ENCODE results near the gene PHACTR4.
"Not testable (repeated sequence)": the region's sequence is repeated elsewhere in the genome, so short reads cannot be mapped to it uniquely, and the experiment has no call there.

PHACTR4 gene

GRCh38 chr1:28512058-28512611 lies 142.6 kb downstream of the PHACTR4 start:
- H3K36me3 ChIP-seq (ENCODE audit: control insufficient read depth, insufficient read depth, low read length), result peaks cover 61% of the 10 kb centered on the region
- H3K9ac ChIP-seq (ENCODE audit: low read length), result no peak overlapping the region
- H3K4me3 ChIP-seq (ENCODE audit: low read depth, low read length), result no peak overlapping the region
- H3K4me1 ChIP-seq (ENCODE audit: control insufficient read depth, insufficient read depth, low read length), result peaks cover 19% of the 10 kb centered on the region
- H3K27ac ChIP-seq (ENCODE audit: low read depth, low read length), result no peak overlapping the region
- H3K9me3 ChIP-seq (ENCODE audit: control insufficient read depth, insufficient read depth, low read depth, low read length), result no peaks in the 10 kb centered on the region
- no peaks in the 10 kb centered on the region for H3K27me3 ChIP-seq (ENCODE audit: control insufficient read depth, insufficient read depth, low read length)

- not testable (repeated sequence) for H3K27me3 ChIP-seq (ENCODE audit: control insufficient read depth, insufficient read depth, low read length); H3K9me3 ChIP-seq (ENCODE audit: control insufficient read depth, insufficient read depth, low read depth, low read length); H3K4me3 ChIP-seq (ENCODE audit: low read depth, low read length); H3K27ac ChIP-seq (ENCODE audit: low read depth, low read length); H3K9ac ChIP-seq (ENCODE audit: low read length)
- Histone ChIP-seq H3K36me3 (ENCODE audit: control insufficient read depth, insufficient read depth, low read length) (peaks cover 38% of the 10 kb centered on the region), H3K4me1 (ENCODE audit: control insufficient read depth, insufficient read depth, low read length) (peaks cover 15% of the 10 kb centered on the region)
These were observed 144.9 kb downstream of the PHACTR4 start for GRCh38 chr1:28514445-28514933.

- H3K36me3 ChIP-seq (ENCODE audit: control insufficient read depth, insufficient read depth, low read length), result peaks cover 29% of the 10 kb centered on the region
- H3K9me3 ChIP-seq (ENCODE audit: control insufficient read depth, insufficient read depth, low read depth, low read length), result no peaks in the 10 kb centered on the region
- H3K4me1 ChIP-seq (ENCODE audit: control insufficient read depth, insufficient read depth, low read length), result peaks cover 22% of the 10 kb centered on the region
- H3K27ac ChIP-seq (ENCODE audit: low read depth, low read length), result no peak overlapping the region
- no peak overlapping the region for H3K9ac ChIP-seq (ENCODE audit: low read length)
- no peaks in the 10 kb centered on the region for H3K27me3 ChIP-seq (ENCODE audit: control insufficient read depth, insufficient read depth, low read length)
- no peak overlapping the region for H3K4me3 ChIP-seq (ENCODE audit: low read depth, low read length)
These were observed 147.0 kb downstream of the PHACTR4 start for GRCh38 chr1:28516518-28516956.

GRCh38 chr1:28517649-28517999 lies 148.1 kb downstream of the PHACTR4 start:
- Histone ChIP-seq H3K9me3 (ENCODE audit: control insufficient read depth, insufficient read depth, low read depth, low read length) (no peaks in the 10 kb centered on the region), H3K27me3 (ENCODE audit: control insufficient read depth, insufficient read depth, low read length) (no peaks in the 10 kb centered on the region), H3K4me3 (ENCODE audit: low read depth, low read length) (peak overlapping the region; percentile 75), H3K36me3 (ENCODE audit: control insufficient read depth, insufficient read depth, low read length) (peaks cover 21% of the 10 kb centered on the region), H3K4me1 (ENCODE audit: control insufficient read depth, insufficient read depth, low read length) (peaks cover 30% of the 10 kb centered on the region), H3K27ac (ENCODE audit: low read depth, low read length) (no peak overlapping the region; the same call in 1 of the 2 replicates), H3K9ac (ENCODE audit: low read length) (peak overlapping the region; percentile 98)

GRCh38 chr1:28518000-28518744 lies 148.6 kb downstream of the PHACTR4 start:
- Histone ChIP-seq H3K9ac (ENCODE audit: low read length) (peak overlapping the region; percentile 98), H3K27me3 (ENCODE audit: control insufficient read depth, insufficient read depth, low read length) (no peaks in the 10 kb centered on the region), H3K36me3 (ENCODE audit: control insufficient read depth, insufficient read depth, low read length) (peaks cover 16% of the 10 kb centered on the region), H3K27ac (ENCODE audit: low read depth, low read length) (peak overlapping the region; percentile 81; the same call in 1 of the 2 replicates), H3K4me1 (ENCODE audit: control insufficient read depth, insufficient read depth, low read length) (peaks cover 30% of the 10 kb centered on the region), H3K4me3 (ENCODE audit: low read depth, low read length) (peak overlapping the region; percentile 75), H3K9me3 (ENCODE audit: control insufficient read depth, insufficient read depth, low read depth, low read length) (no peaks in the 10 kb centered on the region)

GRCh38 chr1:28518745-28519341 lies 149.3 kb downstream of the PHACTR4 start:
- Histone ChIP-seq H3K4me3 (ENCODE audit: low read depth, low read length) (peak overlapping the region; percentile 75), H3K27me3 (ENCODE audit: control insufficient read depth, insufficient read depth, low read length) (no peaks in the 10 kb centered on the region), H3K9ac (ENCODE audit: low read length) (peak overlapping the region; percentile 98), H3K4me1 (ENCODE audit: control insufficient read depth, insufficient read depth, low read length) (peaks cover 34% of the 10 kb centered on the region), H3K36me3 (ENCODE audit: control insufficient read depth, insufficient read depth, low read length) (peaks cover 15% of the 10 kb centered on the region), H3K27ac (ENCODE audit: low read depth, low read length) (peak overlapping the region; percentile 39; the same call in 1 of the 2 replicates), H3K9me3 (ENCODE audit: control insufficient read depth, insufficient read depth, low read depth, low read length) (no peaks in the 10 kb centered on the region)

GRCh38 chr1:28519946-28520725 lies 150.6 kb downstream of the PHACTR4 start:
- H3K4me1 ChIP-seq (ENCODE audit: control insufficient read depth, insufficient read depth, low read length), result peaks cover 34% of the 10 kb centered on the region
- no peaks in the 10 kb centered on the region for H3K9me3 ChIP-seq (ENCODE audit: control insufficient read depth, insufficient read depth, low read depth, low read length)
- peak overlapping the region; percentile 32 for H3K9ac ChIP-seq (ENCODE audit: low read length)
- H3K27me3 ChIP-seq (ENCODE audit: control insufficient read depth, insufficient read depth, low read length), result no peaks in the 10 kb centered on the region
- peak overlapping the region; percentile 7; the same call in 1 of the 2 replicates for H3K4me3 ChIP-seq (ENCODE audit: low read depth, low read length)
- H3K36me3 ChIP-seq (ENCODE audit: control insufficient read depth, insufficient read depth, low read length), result peaks cover 20% of the 10 kb centered on the region
- H3K27ac ChIP-seq (ENCODE audit: low read depth, low read length), result no peak overlapping the region

GRCh38 chr1:28520796-28521195 lies 151.3 kb downstream of the PHACTR4 start:
- not testable (repeated sequence) for H3K27me3 ChIP-seq (ENCODE audit: control insufficient read depth, insufficient read depth, low read length); H3K9me3 ChIP-seq (ENCODE audit: control insufficient read depth, insufficient read depth, low read depth, low read length); H3K27ac ChIP-seq (ENCODE audit: low read depth, low read length); H3K4me3 ChIP-seq (ENCODE audit: low read depth, low read length); H3K9ac ChIP-seq (ENCODE audit: low read length)
- Histone ChIP-seq H3K4me1 (ENCODE audit: control insufficient read depth, insufficient read depth, low read length) (peaks cover 34% of the 10 kb centered on the region), H3K36me3 (ENCODE audit: control insufficient read depth, insufficient read depth, low read length) (peaks cover 20% of the 10 kb centered on the region)

- no peak overlapping the region for H3K27ac ChIP-seq (ENCODE audit: low read depth, low read length)
- no peak overlapping the region for H3K9ac ChIP-seq (ENCODE audit: low read length)
- H3K4me1 ChIP-seq (ENCODE audit: control insufficient read depth, insufficient read depth, low read length), result peaks cover 34% of the 10 kb centered on the region
- H3K9me3 ChIP-seq (ENCODE audit: control insufficient read depth, insufficient read depth, low read depth, low read length), result no peaks in the 10 kb centered on the region
- H3K4me3 ChIP-seq (ENCODE audit: low read depth, low read length), result no peak overlapping the region
- H3K36me3 ChIP-seq (ENCODE audit: control insufficient read depth, insufficient read depth, low read length), result peaks cover 20% of the 10 kb centered on the region
- H3K27me3 ChIP-seq (ENCODE audit: control insufficient read depth, insufficient read depth, low read length), result no peaks in the 10 kb centered on the region
These were observed 152.1 kb downstream of the PHACTR4 start for GRCh38 chr1:28521502-28522164.

GRCh38 chr1:28522537-28522936 lies 153.0 kb downstream of the PHACTR4 start:
- not testable (repeated sequence) for H3K9ac ChIP-seq (ENCODE audit: low read length); H3K27ac ChIP-seq (ENCODE audit: low read depth, low read length); H3K4me3 ChIP-seq (ENCODE audit: low read depth, low read length); H3K9me3 ChIP-seq (ENCODE audit: control insufficient read depth, insufficient read depth, low read depth, low read length); H3K27me3 ChIP-seq (ENCODE audit: control insufficient read depth, insufficient read depth, low read length)
- Histone ChIP-seq H3K36me3 (ENCODE audit: control insufficient read depth, insufficient read depth, low read length) (peaks cover 26% of the 10 kb centered on the region), H3K4me1 (ENCODE audit: control insufficient read depth, insufficient read depth, low read length) (peaks cover 33% of the 10 kb centered on the region)

Data from HUES6 (cell line).